Astrocyte (in vitro differentiated cells and primary cell): ENCODE results near the gene HASPIN. TPM values are rescaled to one million over a fixed set of nuclear protein-coding genes. Genes with fewer than 3 reads are reported as not detected.

Experiments used
- DNase-seq: peaks from one replicate; pipeline ENCODE4 v3.0.0-alpha.2; 2010; ENCODE audit warnings: low read depth
- FAIRE-seq: peaks from 2 replicates; lab custom pipeline; 2011; peaks lifted over from hg19 to GRCh38; lab: Jason Lieb, UNC
- H2AFZ ChIP-seq: 2 replicates; pipeline ENCODE4 v1.6.0; 2012; ENCODE audit warnings: low read depth, low read length, inconsistent platforms
- H3K27ac ChIP-seq: 2 replicates; pipeline ENCODE4 v1.5.1; 2011; ENCODE audit warnings: low read depth, low read length, inconsistent platforms
- H3K27me3 ChIP-seq: 2 replicates; pipeline ENCODE4 v1.6.0; 2011; ENCODE audit warnings: low read length, inconsistent platforms; ENCODE audit not compliant: insufficient read depth
- H3K36me3 ChIP-seq: 2 replicates; pipeline ENCODE4 v1.5.1; 2011; ENCODE audit warnings: low read length, inconsistent platforms; ENCODE audit not compliant: insufficient read depth
- H3K4me1 ChIP-seq: 2 replicates; pipeline ENCODE4 v1.5.1; 2011; ENCODE audit warnings: low read length, inconsistent platforms; ENCODE audit not compliant: insufficient read depth
- H3K4me2 ChIP-seq: 2 replicates; pipeline ENCODE4 v1.6.0; 2012; ENCODE audit warnings: low read length, inconsistent platforms
- H3K4me3 ChIP-seq: 2 replicates; pipeline ENCODE4 v1.5.1; 2011; ENCODE audit warnings: low read depth, mild to moderate bottlenecking, low read length, inconsistent platforms; ENCODE audit not compliant: insufficient read depth
- H3K79me2 ChIP-seq: 2 replicates; pipeline ENCODE4 v1.6.0; 2012; ENCODE audit warnings: mild to moderate bottlenecking, low read length, inconsistent platforms; ENCODE audit not compliant: insufficient read depth
- H3K9ac ChIP-seq: 2 replicates; pipeline ENCODE4 v1.6.0; 2012; ENCODE audit warnings: mild to moderate bottlenecking, low read length, inconsistent platforms
- H3K9me3 ChIP-seq: 2 replicates; pipeline ENCODE4 v1.5.1; 2012; ENCODE audit warnings: low read depth, mild to moderate bottlenecking, low read length, inconsistent platforms; ENCODE audit not compliant: insufficient read depth
- H4K20me1 ChIP-seq: 2 replicates; pipeline ENCODE4 v1.6.0; 2012; ENCODE audit warnings: low read length, inconsistent platforms; ENCODE audit not compliant: insufficient read depth
- H3K27ac Mint-ChIP-seq: one replicate; pipeline ENCODE4 v1.8.0; 2021; ENCODE audit warnings: mild to moderate bottlenecking, mixed read lengths; ENCODE audit not compliant: unreplicated experiment
- H3K27me3 Mint-ChIP-seq: one replicate; pipeline ENCODE4 v1.8.0; 2021; ENCODE audit warnings: low read depth, mixed read lengths; ENCODE audit not compliant: unreplicated experiment
- H3K36me3 Mint-ChIP-seq: one replicate; pipeline ENCODE4 v1.8.0; 2021; ENCODE audit warnings: low read depth, mixed read lengths; ENCODE audit not compliant: unreplicated experiment
- H3K4me1 Mint-ChIP-seq: one replicate; pipeline ENCODE4 v1.8.0; 2021; ENCODE audit warnings: low read depth, mixed read lengths; ENCODE audit not compliant: unreplicated experiment
- H3K4me3 Mint-ChIP-seq: one replicate; pipeline ENCODE4 v1.8.0; 2021; ENCODE audit warnings: mild to moderate bottlenecking, moderate library complexity, mixed read lengths; ENCODE audit not compliant: unreplicated experiment
- H3K9me3 Mint-ChIP-seq: one replicate; pipeline ENCODE4 v1.8.0; 2021; ENCODE audit warnings: mild to moderate bottlenecking, mixed read lengths; ENCODE audit not compliant: unreplicated experiment
- EZH2 ChIP-seq: IDR thresholded peaks from 2 replicates; pipeline ENCODE4 v1.6.1; 2012; ENCODE audit warnings: mild to moderate bottlenecking, low read length, inconsistent platforms; ENCODE audit not compliant: insufficient read depth
- total RNA-seq: library from RNA; stranded (reverse); gene quantifications from 2 replicates; pipeline ENCODE4 v1.2.1, GENCODE V29; 2021
- TF ChIP-seq, protein P1 (sequence below): IDR thresholded peaks from 2 replicates; pipeline ENCODE4 v1.5.1; 2011; ENCODE audit warnings: low read depth, mild to moderate bottlenecking, inconsistent platforms, low read length, moderate library complexity; ENCODE audit not compliant: insufficient read depth

HASPIN gene
- total RNA-seq, 1 donor from 2014 or later: 2.4 TPM

DNA sequence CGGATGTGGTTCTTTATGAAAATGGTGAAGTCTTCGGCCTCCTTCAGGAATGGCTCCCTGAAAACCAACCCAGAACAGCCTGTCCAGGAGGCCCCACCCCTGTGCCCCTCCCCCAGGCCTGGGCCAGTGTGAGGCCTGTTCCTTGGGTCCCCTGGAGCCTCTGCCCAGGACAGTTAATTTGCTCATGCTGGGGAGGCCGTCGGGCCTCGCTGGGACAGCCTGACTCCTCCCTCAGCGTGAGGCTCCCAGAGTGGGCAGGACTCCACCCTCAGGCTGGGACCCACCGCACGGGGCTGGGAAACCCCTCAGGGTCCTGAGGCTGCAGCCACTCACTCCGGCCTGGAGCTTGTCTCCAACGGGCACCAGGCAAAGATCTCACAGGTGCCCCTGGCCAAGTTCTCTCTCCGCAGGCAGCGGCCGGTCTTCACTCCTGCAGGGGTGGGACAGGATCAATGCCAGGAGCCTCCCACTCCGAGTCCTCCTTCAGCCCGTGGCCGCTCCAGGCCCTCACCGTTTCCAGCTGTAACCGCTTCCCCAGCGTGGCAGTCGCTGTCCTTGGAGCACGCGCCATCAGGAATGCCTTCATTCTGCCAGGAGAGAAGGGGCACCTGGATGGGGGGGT lies 33.5 kb upstream of the HASPIN start:
- TF ChIP-seq, protein P1, sequence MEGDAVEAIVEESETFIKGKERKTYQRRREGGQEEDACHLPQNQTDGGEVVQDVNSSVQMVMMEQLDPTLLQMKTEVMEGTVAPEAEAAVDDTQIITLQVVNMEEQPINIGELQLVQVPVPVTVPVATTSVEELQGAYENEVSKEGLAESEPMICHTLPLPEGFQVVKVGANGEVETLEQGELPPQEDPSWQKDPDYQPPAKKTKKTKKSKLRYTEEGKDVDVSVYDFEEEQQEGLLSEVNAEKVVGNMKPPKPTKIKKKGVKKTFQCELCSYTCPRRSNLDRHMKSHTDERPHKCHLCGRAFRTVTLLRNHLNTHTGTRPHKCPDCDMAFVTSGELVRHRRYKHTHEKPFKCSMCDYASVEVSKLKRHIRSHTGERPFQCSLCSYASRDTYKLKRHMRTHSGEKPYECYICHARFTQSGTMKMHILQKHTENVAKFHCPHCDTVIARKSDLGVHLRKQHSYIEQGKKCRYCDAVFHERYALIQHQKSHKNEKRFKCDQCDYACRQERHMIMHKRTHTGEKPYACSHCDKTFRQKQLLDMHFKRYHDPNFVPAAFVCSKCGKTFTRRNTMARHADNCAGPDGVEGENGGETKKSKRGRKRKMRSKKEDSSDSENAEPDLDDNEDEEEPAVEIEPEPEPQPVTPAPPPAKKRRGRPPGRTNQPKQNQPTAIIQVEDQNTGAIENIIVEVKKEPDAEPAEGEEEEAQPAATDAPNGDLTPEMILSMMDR: no peak
- no peak for TF ChIP-seq EZH2
- no peaks in the 10 kb centered on the region for H3K36me3 ChIP-seq
- no peak for FAIRE-seq
- no peak overlapping the region for H2AFZ ChIP-seq
- H3K9me3 ChIP-seq: no peaks in the 10 kb centered on the region
- no peaks in the 10 kb centered on the region for H3K79me2 ChIP-seq
- H3K4me1 ChIP-seq: peaks cover under 1% of the 10 kb centered on the region
- H3K27ac ChIP-seq: no peak overlapping the region
- H3K4me3 ChIP-seq: no peak overlapping the region
- no peaks in the 10 kb centered on the region for H3K9me3 Mint-ChIP-seq
- no peak overlapping the region for H3K4me3 Mint-ChIP-seq
- peaks cover 7% of the 10 kb centered on the region for H3K27me3 ChIP-seq
- H3K4me2 ChIP-seq: no peak overlapping the region
- H3K9ac ChIP-seq: no peak overlapping the region
- no peak overlapping the region for H3K27ac Mint-ChIP-seq
- H4K20me1 ChIP-seq: no peaks in the 10 kb centered on the region
- no peak for DNase-seq
- no peaks in the 10 kb centered on the region for H3K36me3 Mint-ChIP-seq
- peaks cover 15% of the 10 kb centered on the region for H3K27me3 Mint-ChIP-seq
- H3K4me1 Mint-ChIP-seq: peaks cover 2% of the 10 kb centered on the region

DNA sequence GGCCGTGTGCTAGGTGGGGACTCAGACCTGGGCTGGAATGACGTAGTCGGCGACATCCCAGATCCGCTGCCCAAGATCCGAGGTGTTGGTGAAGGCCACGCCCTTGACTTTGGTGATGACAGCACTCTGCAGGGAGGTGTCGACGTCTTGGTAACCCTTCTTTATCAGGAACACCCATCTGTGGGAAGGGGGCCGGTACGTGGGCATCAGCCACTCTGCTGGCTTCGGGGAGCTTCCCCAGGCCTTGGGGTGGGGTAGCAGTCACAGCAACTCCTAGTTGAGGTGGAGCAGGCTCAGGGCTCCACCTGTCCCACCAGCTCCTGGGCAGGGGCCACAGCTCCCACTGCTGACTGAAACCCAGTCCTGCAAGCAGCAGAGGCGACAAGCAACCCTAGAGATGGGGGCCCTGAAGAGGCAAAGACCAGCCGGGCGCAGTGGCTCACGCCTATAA lies 32.1 kb upstream of the HASPIN start:
- Mint-ChIP-seq H3K4me1 (peaks cover 2% of the 10 kb centered on the region), H3K9me3 (no peaks in the 10 kb centered on the region), H3K27ac (no peak overlapping the region), H3K4me3 (no peak overlapping the region), H3K36me3 (no peaks in the 10 kb centered on the region), H3K27me3 (peaks cover 15% of the 10 kb centered on the region)
- no peak overlapping the region for H3K27ac ChIP-seq
- DNase-seq (no peak), FAIRE-seq (no peak)
- no peaks in the 10 kb centered on the region for H3K79me2 ChIP-seq
- H3K4me3 ChIP-seq: no peak overlapping the region
- H4K20me1 ChIP-seq: no peaks in the 10 kb centered on the region
- no peak overlapping the region for H2AFZ ChIP-seq
- H3K4me1 ChIP-seq: peaks cover 7% of the 10 kb centered on the region
- H3K9me3 ChIP-seq: no peaks in the 10 kb centered on the region
- no peak overlapping the region for H3K4me2 ChIP-seq
- H3K9ac ChIP-seq: no peak overlapping the region
- no peaks in the 10 kb centered on the region for H3K36me3 ChIP-seq
- peaks cover 11% of the 10 kb centered on the region for H3K27me3 ChIP-seq
- TF ChIP-seq, protein P1: no peak
- no peak for TF ChIP-seq EZH2

DNA sequence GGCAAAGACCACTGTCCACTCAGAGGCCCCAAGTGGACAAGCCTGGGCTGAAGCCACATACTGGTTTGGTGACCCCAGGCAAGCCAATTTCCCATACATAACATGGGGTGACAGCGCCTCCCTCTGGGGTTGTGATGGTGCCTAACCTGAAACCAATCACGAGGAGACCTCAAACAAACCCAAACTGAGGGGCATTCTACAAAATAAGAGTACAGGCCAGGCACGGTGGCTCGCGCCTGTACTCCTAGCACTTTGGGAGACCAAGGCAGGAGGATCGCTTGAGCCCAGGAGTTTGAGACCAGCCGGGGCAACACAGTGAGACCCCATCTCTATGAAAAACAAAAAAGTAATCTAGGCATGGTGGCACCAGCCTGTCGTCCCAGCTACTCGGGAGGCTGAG lies 31.4 kb upstream of the HASPIN start:
- TF ChIP-seq, protein P1: no peak
- TF ChIP-seq EZH2: no peak
- Histone ChIP-seq H2AFZ (no peak overlapping the region), H3K4me2 (no peak overlapping the region), H3K4me1 (peaks cover 7% of the 10 kb centered on the region), H3K79me2 (no peaks in the 10 kb centered on the region), H3K36me3 (no peaks in the 10 kb centered on the region), H3K4me3 (no peak overlapping the region), H3K27ac (no peak overlapping the region), H3K9ac (no peak overlapping the region), H3K9me3 (no peaks in the 10 kb centered on the region), H4K20me1 (no peaks in the 10 kb centered on the region), H3K27me3 (peaks cover 14% of the 10 kb centered on the region)
- no peak overlapping the region for H3K27ac Mint-ChIP-seq
- no peak overlapping the region for H3K4me3 Mint-ChIP-seq
- H3K9me3 Mint-ChIP-seq: no peaks in the 10 kb centered on the region
- DNase-seq (no peak), FAIRE-seq (no peak)
- H3K36me3 Mint-ChIP-seq: no peaks in the 10 kb centered on the region
- peaks cover 2% of the 10 kb centered on the region for H3K4me1 Mint-ChIP-seq
- peaks cover 15% of the 10 kb centered on the region for H3K27me3 Mint-ChIP-seq
